Heart left ventricle (tissue), 16 donors: ENCODE measurements around the gene TMEM80. TPM values are rescaled to one million over a fixed set of nuclear protein-coding genes. Genes with fewer than 3 reads are reported as not detected.

Experiments
- ATAC-seq, 4 donors: fragments of 200-7000 bp; cut with Tn5 transposase; one replicate each; pipeline ENCODE4 v1.9.1; 2020 to 2022; ENCODE audit warnings: moderate library complexity in 4 of 4, mild to moderate bottlenecking in 3 of 4, moderate number of reproducible peaks in 1 of 4
- DNase-seq, 5 donors: peaks; one replicate each; pipeline ENCODE4 v3.0.0-alpha.2; 2020
- H3K27ac ChIP-seq, 12 donors: fragments of 200-600 bp; sonication (generic) in 4 of 12; one replicate each; pipeline versions ENCODE4 v1.5.0 to v1.8.0; 2016 to 2022; ENCODE audit warnings: mild to moderate bottlenecking in 2 of 12
- H3K27me3 ChIP-seq, 9 donors: fragments of 200-600 bp; sonication (generic) in 2 of 9; one replicate each; pipeline versions ENCODE4 v1.5.1 to v1.8.0; 2016 to 2022; ENCODE audit warnings: mild to moderate bottlenecking in 3 of 9
- H3K36me3 ChIP-seq, 9 donors: fragments of 200-600 bp; sonication (generic) in 2 of 9; one replicate each; pipeline versions ENCODE4 v1.5.0 to v1.8.0; 2018 to 2022; ENCODE audit warnings: mild to moderate bottlenecking in 2 of 9
- H3K4me1 ChIP-seq, 12 donors: fragments of 200-600 bp; sonication (generic) in 4 of 12; one replicate each; pipeline versions ENCODE4 v1.5.0 to v1.8.0; 2016 to 2022; ENCODE audit warnings: mild to moderate bottlenecking in 3 of 12
- H3K4me3 ChIP-seq, 12 donors: fragments of 200-600 bp; sonication (generic) in 4 of 12; one replicate each; pipeline versions ENCODE4 v1.5.0 to v1.8.0; 2017 to 2022; ENCODE audit warnings: mild to moderate bottlenecking in 9 of 12, moderate library complexity in 4 of 12
- H3K9me3 ChIP-seq, 12 donors: fragments of 200-600 bp; sonication (generic) in 4 of 12; one replicate each; pipeline versions ENCODE4 v1.5.0 to v1.8.0; 2016 to 2022; ENCODE audit warnings: mild to moderate bottlenecking in 1 of 12
- POLR2A ChIP-seq, 2 donors: fragments of 450-650 bp; IDR thresholded peaks; one replicate each; pipeline ENCODE4 v1.6.1; 2017; ENCODE audit warnings: antibody characterized with exemption in 2 of 2, mild to moderate bottlenecking in 2 of 2, moderate library complexity in 2 of 2
- WGBS, 4 donors: extraction: QIAGEN DNeasy Blood & Tissue Kit in 2 of 4; methylation state at CpG; one replicate each; pipeline versions ENCODE4 v1.1.5 to v1.1.7; 2013 to 2018; 5-methylcytosine and 5-hydroxymethylcytosine counted together
- intact Hi-C, 10 donors: fragments of 100-400 bp; cut with DNase I; formaldehyde crosslinking; loops; one replicate each; pipeline versions ENCODE4 v1.11.1 to v1.14.2; 2022
- polyA plus RNA-seq, 2 donors: library from polyadenylated mRNA; stranded (reverse); fragments of 200-250 nt; gene quantifications; one replicate each; pipeline ENCODE4 v1.2.3, GENCODE V29; 2013
- total RNA-seq, 9 donors: library from RNA; depleted of rRNA in 2 of 9; stranded (reverse); fragments of >200 nt in 2 of 9; fragmentation: NEBNext Ultra II Directional in 3 of 9; extraction: Animal tissue kit (Norgen Biotek cat#: 25700) in 3 of 9; gene quantifications; one replicate each; pipeline versions ENCODE4 v1.1.0 to v1.2.4, GENCODE V29; 2016 to 2023
- TF ChIP-seq, protein P1 (sequence below), 12 donors: fragments of 200-600 bp; sonication (generic) in 4 of 12; IDR thresholded peaks; one replicate each; pipeline versions ENCODE4 v1.5.0 to v1.8.0; 2018 to 2022; ENCODE audit warnings: antibody characterized with exemption in 12 of 12, mild to moderate bottlenecking in 5 of 12
- donor health status: ischemic (EF 13 %, LVEDD 7.1; RV severe dilation, severe dysfunction).
- donor health status: healthy with polysubstance abuse.
- donor health status: DM: no; HTN: yes; CAD: no.
- donor health status: DM: no; HTN: no; CAD: no.
- donor health status: ischemic (EF 25% LVEDD 6.9; RV normal size, moderate dysfunction).
- donor health status: ischemic (EF 25% LVEDD 5.7; RV mildly dilated, moderate dysfunction).
- donor health status: healthy.
- donor health status: DM: yes; HTN: yes; CAD: no.
- donor health status: ischemic (EF 35%, LVEDD 5.7; RV mildly dilated, moderate dysfunction).
- donor health status: nonischemic (EF 11% LVEDD 7.7; RV severe dilation, severe dysfunction).
- donor health status: DM: yes; HTN: yes; CAD: no.
- donor health status: PGD.
- donor health status: ischemic (EF 29% LVEDD 5.4; RV normal size, mild dysfunction).
- donor health status: nonischemic (EF 23%, LVEDD 6.1; RV moderate dilation, normal function).

Gene TMEM80
- total and polyA plus RNA-seq, 11 donors = 8.0 to 18.2 (median 14.9) TPM

- ATAC-seq (no peak), DNase-seq (peak in 1 of 5 donors; percentile 35)
- Histone ChIP-seq H3K36me3 (peaks cover 0 to 36% (median 26%) of the 10 kb centered on the region in 9 donors), H3K4me1 (peaks cover 8 to 35% (median 19%) of the 10 kb centered on the region in 12 donors), H3K4me3 (no peak overlapping the region), H3K27me3 (no peaks in the 10 kb centered on the region), H3K9me3 (no peaks in the 10 kb centered on the region), H3K27ac (no peak overlapping the region)
- no peak for TF ChIP-seq POLR2A (IDR thresholded peaks at IDR 0.05)
- TF ChIP-seq, protein P1, sequence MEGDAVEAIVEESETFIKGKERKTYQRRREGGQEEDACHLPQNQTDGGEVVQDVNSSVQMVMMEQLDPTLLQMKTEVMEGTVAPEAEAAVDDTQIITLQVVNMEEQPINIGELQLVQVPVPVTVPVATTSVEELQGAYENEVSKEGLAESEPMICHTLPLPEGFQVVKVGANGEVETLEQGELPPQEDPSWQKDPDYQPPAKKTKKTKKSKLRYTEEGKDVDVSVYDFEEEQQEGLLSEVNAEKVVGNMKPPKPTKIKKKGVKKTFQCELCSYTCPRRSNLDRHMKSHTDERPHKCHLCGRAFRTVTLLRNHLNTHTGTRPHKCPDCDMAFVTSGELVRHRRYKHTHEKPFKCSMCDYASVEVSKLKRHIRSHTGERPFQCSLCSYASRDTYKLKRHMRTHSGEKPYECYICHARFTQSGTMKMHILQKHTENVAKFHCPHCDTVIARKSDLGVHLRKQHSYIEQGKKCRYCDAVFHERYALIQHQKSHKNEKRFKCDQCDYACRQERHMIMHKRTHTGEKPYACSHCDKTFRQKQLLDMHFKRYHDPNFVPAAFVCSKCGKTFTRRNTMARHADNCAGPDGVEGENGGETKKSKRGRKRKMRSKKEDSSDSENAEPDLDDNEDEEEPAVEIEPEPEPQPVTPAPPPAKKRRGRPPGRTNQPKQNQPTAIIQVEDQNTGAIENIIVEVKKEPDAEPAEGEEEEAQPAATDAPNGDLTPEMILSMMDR (IDR thresholded peaks at IDR 0.05) = no peak
- WGBS, 4 donors = 90 to 94% (median 91%) methylated on average over 18 of the region's 18 CpGs
- intact Hi-C loops = loop anchor here in 1 of 10 donors (5.0 kb wide), 1 partner anchor 80 kb away; no protein-coding TSS in a partner anchor
Observed at GRCh38 chr11:691710-692590, 3.7 kb upstream of the TMEM80 start.

DNA sequence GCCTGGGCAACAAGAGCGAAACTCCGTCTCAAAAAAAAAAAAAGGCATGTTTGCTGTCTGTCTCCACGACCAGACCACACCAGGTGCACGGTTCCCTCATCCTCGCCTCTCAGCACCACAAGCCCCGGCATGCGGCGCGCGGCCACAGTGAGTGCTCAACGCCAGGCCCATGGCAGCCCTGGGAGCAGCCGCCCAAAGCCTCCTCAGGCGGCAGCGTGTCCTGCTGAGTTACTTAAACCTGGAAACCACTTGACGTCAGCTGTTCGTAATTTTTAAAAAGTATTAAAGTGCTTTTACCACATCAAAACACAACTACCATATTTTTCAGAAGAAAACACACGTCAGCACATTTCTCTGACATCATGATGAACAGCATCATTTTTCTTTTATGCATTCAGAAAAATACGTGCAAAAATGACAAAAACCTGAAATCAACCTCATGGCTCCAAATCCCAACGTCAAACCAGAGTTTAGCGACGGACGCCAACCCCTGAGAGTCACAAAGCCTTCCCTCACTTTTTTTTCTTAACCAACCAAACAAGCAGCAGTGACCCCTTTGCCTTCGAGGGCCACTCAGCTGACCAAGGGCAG is 2.7 kb upstream of the TMEM80 start:
- no peak for TF ChIP-seq POLR2A (IDR thresholded peaks at IDR 0.05)
- TF ChIP-seq, protein P1 (IDR thresholded peaks at IDR 0.05) = no peak
- H3K27me3 ChIP-seq = no peaks in the 10 kb centered on the region
- peak overlapping the region in 5 of 12 donors; percentile 72 to 99 (median 92) for H3K4me3 ChIP-seq
- H3K27ac ChIP-seq = peak overlapping the region in 11 of 12 donors; percentile 12 to 100 (median 54)
- DNase-seq (peak in 1 of 5 donors; percentile 60), ATAC-seq (no peak)
- no peaks in the 10 kb centered on the region for H3K9me3 ChIP-seq
- intact Hi-C loops = loop anchor here in 1 of 10 donors (5.0 kb wide), 1 partner anchor 81 kb away; no protein-coding TSS in a partner anchor
- peaks cover 8 to 44% (median 28%) of the 10 kb centered on the region in 12 donors for H3K4me1 ChIP-seq
- WGBS, 4 donors = 86 to 90% (median 88%) methylated on average over 15 to 23 of the region's 23 CpGs
- peaks cover 0 to 26% (median 17%) of the 10 kb centered on the region in 9 donors for H3K36me3 ChIP-seq

DNA sequence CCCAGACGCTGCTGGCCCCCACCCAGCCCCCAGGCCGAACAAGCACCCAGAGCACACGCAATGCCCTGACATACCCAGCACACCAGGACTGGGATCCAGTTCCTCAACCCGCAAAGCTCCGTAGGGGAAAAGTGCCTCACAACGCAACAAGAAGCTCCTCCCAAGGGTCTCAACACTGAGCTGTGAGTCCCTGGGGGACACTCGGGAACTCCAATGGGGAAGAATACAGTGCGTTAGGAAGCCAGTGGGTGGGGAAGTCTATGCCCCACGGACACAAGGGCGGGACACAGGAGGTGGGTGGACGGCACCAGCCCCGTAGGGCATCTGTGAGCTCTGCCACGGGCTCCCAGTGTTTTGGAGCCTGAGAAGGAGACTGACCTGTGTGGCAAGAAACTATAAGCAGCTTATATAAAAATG is 2.2 kb upstream of the TMEM80 start:
- Histone ChIP-seq H3K4me1 (peaks cover 8 to 45% (median 30%) of the 10 kb centered on the region in 12 donors), H3K36me3 (peaks cover 0 to 21% (median 12%) of the 10 kb centered on the region in 9 donors), H3K4me3 (peak overlapping the region in 11 of 12 donors; percentile 13 to 99 (median 92)), H3K27me3 (no peaks in the 10 kb centered on the region), H3K9me3 (no peaks in the 10 kb centered on the region), H3K27ac (peak overlapping the region in 11 of 12 donors; percentile 12 to 100 (median 54))
- TF ChIP-seq, protein P1 (IDR thresholded peaks at IDR 0.05) = no peak
- TF ChIP-seq POLR2A (IDR thresholded peaks at IDR 0.05) = no peak
- ATAC-seq = no peak
- intact Hi-C loops = loop anchor here in 1 of 10 donors (5.0 kb wide), 1 partner anchor 81 kb away; no protein-coding TSS in a partner anchor
- peak in 2 of 5 donors; percentile 30 to 53 for DNase-seq
- 38 to 53% (median 41%) methylated on average over 13 of the region's 13 CpGs for WGBS, 4 donors
